ENCODE results near the gene PITX2.
A peak's percentile ranks its signal among the peaks of the same experiment; 100 is the strongest.
"Not testable (repeated sequence)": the region's sequence is repeated elsewhere in the genome, so short reads cannot be mapped to it uniquely, and the experiment has no call there.

PITX2 gene

DNA sequence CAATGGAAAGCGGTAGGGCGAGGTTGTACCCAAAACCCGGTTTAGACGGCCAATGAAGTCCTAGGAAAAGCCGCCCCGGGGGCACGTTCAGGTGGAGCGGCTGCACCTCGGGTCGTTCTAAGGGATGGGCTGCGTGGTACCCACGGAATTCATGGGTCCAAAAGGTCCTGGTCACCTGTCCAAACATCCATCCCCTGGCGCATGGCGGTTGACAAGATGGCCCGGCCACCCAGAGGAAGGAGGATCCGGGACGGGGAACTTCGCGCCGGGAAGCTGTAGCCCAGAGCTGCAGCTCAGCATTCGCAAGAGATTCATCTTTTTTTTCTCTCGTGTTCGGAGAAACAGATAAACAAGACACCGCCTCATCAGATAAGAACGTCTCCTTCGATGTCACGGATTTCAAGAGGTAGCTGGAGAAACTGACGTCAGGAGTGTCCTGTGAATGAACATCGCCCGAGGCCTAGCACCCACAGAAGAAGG, 10.9 kb downstream of the PITX2 start:
- no peak for DNase-seq (ENCODE audit: low read depth, low spot score)

DNA sequence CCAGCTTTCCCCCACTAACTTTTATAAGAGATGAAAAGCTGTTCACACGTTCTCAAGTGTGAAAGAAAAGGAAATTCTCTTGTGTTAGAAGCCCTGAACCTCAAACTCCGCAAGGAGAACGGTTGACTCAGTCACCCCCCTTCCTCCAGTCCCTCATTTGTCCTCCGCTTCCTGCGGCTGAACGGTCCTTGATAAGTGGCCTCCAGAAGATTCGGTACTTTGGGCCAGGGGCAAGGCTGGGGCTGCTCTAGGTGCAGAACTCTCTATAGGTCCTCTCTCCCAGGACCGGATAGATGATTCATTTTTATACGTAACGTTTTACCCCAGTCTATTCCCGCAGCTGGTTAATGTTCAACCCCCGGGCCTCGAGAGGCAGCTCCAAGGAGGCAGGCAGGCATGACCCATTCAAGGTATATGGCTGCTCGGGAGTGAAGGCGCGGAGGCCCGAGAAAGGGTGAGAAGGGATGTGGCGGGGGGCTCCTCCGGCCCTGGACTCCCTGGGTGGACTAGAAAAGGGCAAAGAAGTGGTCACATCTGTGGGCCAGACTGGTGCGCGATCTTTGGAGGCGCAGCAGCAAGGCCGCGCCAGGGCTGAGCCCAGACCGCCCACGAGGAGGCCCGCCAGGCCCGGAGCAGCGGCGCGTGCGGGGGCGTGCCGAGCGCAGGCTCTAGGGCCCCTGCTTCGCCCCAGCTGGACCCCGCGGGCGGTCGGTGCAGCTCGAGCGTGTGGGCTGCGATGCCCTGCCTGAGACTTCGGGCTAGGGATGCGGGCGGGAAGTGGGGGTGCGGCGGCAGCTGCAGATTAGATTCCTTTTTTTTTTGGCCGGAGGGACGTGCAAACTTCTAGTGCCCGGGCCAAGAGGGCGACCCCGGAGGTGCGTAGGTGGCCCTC, 11.7 kb downstream of the PITX2 start:
- DNase-seq (ENCODE audit: low read depth, low spot score), result no peak

DNA sequence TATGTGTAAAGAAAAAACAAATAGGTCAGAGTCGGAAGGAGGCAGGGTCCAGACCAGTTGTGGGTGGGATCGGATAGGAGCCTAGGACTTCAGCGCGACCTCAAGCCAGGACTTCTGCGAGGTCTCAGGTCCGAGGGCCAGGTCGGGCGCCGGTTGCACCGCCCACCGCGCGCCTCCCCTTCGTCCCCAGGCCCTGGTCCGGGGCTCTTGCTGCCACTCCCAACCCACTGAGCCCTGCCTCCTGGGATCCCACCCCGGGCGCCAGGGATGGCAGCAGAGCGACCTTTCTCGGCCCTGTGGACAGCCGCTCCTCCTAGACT, 12.3 kb downstream of the PITX2 start:
- no peak for DNase-seq (ENCODE audit: low read depth, low spot score)

DNA sequence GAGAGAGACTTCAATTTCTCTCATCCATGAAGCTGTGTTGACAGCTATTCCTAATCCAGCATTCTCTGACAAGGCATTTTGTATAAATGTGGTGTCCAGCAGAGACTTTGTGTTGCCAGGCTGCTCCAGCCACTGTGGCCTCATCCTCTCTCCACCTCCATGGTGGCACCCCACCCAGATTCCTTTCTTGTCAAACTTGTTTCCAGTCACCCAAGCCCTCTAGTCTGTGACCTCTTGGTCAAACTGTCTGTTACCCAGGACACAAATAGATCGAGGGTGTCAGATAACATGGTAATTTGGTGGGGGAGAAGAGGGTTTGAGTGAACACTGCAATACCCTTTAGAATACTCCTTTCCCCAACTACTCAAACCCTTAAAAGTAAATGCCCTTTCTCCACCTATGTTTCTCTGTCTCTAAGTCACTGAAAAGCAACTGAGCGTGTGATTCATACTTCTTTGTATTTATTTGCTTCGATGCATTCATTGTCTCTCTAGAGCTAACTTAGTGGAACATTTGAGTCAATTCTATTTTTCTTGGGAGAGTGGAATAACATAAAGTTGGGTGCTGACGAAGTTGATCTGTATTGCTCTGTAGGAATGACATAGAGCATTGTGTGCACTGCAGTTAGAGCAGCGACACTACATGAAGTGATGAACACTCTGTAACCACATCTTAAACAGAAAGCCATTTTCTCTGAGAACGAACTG, 13.7 kb downstream of the PITX2 start:
- DNase-seq (ENCODE audit: low read depth, low spot score), result no peak

DNA sequence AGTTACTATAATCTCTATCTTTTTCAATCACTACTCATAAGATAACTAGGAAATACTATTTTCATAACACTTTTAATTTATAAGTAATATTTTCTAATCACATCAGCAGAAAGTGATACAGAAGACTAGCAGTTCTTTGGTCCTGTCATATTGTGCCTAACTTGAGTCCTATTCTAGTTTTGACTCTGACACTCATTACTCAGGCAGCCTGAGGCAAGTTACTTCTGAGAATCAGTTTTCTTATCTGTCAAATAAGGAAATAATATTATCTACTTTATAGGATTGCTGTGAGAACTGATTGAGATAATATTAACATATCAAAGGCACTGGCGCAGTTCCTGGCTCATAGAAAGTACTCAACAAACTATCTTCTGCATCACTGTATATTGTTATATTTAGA, 17.8 kb downstream of the PITX2 start:
- no peak for DNase-seq (ENCODE audit: low read depth, low spot score)

DNA sequence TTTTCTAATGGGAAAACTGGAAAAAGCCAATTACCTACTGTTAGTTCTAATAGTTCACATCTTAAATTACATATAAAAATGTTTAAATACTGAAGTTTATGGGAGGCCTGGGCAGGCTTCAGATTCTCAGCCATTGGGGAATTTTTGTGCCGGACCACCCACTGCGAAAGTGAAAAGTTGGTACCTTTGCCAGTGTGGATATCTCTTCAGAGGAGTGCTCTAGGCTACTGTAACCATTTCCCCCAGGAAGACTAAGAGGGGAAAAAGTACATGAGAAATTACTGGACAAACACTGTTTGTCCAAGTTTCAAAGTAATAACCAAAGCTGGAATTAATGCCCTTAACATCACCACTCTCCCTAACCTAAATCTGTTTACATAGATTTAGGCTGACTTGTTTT, 20.8 kb downstream of the PITX2 start:
- DNase-seq (ENCODE audit: low read depth, low spot score), result no peak

DNA sequence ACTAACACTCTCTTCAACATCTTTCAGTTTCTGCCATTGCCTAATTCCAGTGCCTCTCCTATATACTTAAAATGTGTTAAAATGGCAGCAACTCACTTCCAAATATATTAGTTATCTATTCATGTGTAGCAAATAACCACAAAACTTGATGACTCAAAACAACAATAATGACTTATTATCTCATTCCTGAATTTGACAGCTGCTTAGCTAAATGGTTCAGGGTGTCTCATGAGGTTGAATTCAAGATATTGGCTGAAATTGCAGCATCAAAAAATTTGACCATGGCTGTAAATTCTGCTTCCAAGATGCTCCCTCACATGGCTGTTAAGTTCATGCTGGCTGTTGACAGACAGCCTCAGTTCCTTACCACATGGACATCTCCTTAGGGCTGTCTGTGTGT, 25.3 kb downstream of the PITX2 start:
- DNase-seq (ENCODE audit: low read depth, low spot score), result no peak

DNA sequence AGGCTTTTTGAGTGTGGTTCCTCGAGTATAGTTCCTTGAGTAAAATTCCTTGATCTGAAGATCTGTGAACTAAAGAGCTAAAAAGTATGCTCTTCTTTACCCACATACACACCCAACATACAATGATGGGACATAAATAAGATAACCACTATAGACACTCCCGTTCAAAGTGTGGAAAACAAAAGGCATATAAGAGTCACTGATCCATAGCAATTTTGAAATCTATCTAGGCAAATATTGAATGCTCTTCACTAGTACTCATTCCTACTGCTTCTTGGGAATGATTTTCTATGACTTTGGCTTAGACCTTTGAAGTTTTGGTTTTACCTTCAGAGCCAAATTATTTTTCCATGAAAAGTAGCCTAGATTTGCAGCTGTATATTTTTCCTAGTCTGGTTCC, 26.4 kb downstream of the PITX2 start:
- no peak for DNase-seq (ENCODE audit: low read depth, low spot score)

DNA sequence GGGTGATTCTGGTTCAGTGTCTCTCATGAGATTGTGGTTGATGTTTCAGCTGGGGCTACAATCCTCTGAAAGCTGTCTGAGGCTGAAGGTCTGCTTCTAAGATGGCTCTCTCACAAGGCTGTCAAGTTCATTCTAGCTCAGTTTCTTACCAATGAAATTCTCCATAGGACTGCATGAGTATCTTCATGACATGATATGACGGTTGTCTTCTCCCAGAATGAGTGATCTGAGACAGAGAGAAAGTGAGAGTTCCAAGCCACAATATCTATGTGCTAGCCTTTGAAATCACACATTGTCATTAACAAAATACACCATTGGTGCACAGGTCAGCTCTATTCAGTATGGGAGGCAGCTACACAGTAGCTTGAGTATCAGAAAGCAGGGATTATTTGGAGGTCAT, 27.3 kb downstream of the PITX2 start:
- no peak for DNase-seq (ENCODE audit: low read depth, low spot score)

DNA sequence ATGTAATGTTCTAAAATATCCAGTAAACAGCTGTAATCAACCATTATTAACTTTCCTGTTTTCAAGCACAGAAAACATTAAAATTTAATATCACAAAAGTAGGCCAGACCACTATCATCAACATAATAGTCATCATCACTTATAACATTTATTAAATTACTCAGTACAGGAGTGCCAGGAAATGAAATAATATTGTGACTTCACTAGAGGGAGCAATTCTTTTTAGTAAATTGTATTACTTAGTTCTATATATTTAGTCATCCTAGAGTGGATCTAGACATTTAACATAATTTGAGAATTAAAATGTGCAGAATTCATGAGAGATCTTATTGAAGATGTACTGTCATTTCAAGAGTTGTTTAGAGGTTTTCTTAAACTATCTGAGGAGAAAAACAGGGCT, 33.6 kb downstream of the PITX2 start:
- DNase-seq (ENCODE audit: low read depth, low spot score), result no peak

DNA sequence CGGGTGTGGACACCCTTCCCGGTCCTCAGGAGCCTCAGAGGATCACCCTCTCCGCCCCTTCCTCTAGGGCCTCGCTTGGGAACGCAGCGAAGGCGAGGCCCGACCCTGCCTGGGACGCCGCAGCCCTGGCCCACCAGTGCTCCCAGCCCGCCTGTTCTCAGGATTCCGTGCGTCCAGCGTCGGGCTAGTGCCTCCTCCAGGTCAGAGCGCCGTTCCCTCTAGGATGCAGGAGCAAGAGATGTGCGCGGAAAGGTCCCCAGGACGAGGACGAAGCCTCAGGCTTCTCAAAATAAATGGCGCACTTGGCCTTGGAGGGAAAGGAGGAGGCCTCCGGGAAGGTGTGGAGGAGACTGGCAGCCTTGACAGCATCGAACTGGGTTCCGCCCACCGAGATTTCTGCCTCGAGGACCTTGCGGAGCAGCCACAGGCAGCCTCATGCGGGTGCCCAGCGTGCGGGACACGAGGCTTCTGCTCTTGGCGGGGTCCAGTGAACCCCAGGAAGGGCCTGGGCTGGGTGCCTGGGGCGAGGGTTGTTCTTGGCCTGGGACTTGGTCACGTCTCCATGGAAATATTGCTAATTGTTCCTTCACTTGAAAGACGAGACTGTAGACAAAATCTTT, 35.1 kb downstream of the PITX2 start:
- no peak for DNase-seq (ENCODE audit: low read depth, low spot score)

DNA sequence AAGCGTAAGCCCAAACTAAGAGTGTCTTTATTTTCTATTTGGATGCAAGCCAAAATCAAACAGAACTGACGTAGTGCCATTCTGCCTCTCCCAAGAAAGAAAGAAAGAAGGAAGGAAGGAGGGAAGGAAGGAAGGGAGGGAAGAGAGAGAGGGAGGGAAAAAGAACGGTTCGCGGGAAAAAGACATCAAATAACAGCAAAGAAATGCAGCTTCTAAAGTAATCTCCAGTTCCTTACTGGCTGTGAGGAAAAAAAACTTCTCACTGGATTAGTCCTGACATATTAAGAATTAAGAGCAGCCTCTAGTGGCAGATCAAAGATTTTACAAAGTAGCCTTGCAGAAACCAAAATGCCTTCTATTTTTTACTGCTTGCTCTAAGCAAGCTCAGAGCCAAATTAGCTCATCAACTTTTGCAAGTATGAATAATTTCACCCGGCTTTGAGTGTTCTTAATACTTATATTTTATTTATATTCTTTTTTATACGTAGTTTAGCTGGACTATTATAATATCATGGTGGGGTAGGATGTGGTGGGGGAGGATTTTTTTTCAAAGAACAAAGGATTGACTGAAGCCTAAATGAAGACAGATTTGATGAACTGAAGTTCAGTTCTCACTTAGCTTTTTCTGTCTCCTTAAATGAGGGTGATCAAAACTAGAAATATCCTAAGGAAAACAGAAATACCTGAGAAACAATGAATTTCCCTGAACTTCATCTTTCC, 36.6 kb downstream of the PITX2 start:
- DNase-seq (ENCODE audit: low read depth, low spot score), result peak; percentile 73

DNA sequence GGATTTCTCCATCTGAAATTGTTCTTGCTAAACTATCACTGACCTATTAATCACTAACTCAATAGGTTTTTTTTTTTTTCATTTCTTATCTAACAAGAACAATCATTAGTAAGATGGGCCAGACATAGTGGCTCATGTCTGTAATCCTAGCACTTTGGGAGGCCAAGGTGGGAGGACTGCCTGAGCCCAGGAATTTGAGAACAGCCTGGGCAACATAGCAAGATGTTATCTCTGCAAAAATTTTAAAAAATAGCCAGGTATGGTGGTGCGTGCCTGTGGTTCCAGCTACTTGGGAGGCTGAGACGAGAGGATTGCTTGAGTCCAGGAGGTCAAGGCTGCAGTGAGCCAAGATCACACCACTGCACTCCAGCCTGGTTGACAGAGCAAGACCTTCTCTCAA, 46.2 kb downstream of the PITX2 start:
- not testable (repeated sequence) for DNase-seq (ENCODE audit: low read depth, low spot score)
